HL-60/S4 treated with retinoic acid at 250 ng/mL for 4 days and 3 days (cell line): ENCODE measurements around the gene SLC49A3.

Experiments
- in situ Hi-C: fragments of 300-500 bp; cut with MboI; formaldehyde crosslinking; loops from 2 replicates; pipeline ENCODE4 v1.7.0; 2022; ENCODE audit warnings: low sequenced_read_pairs

SLC49A3 gene

GRCh38 chr4:666822-667544, 22.0 kb downstream of the SLC49A3 start:
- in situ Hi-C loops, result no loop called here

- in situ Hi-C loops, result no loop called here
These were observed 22.5 kb downstream of the SLC49A3 start for GRCh38 chr4:666436-666810.

DNA sequence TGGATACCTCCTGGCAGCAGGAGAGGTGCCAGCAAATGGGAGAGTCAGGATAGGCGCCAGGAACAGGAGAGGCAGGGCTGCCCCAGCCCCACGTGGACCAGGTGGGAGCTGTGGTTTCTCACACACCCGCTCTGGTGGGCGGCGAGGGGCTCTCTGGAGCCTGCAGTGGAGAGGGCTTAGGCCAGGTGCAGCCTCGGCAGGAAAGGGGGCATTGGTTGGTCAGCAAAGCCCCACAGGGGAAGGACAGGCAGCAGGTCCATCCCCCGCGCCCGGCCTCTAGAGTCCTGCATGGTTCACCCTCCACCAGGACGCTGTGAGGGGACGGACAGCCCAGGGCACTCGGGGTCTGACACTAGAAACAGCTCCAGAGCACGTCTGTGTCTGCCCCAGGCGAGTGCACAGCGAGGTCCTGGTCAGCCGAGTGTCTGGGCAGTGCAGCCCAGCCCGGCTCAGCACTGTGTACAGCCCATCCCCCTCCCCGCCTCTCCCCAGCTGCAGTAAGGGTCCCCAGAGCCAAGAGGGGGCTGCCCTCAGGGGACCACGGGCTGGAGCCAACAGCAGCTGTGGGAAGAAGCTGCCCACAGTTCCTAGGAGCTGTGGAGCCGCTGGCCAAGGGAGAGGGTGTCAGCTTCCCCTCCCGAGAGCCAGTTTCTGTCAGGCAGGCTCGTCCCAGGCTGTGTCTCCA, 23.1 kb downstream of the SLC49A3 start:
- in situ Hi-C loops, result no loop called here

GRCh38 chr4:665381-665750, 23.6 kb downstream of the SLC49A3 start:
- in situ Hi-C loops, result no loop called here

GRCh38 chr4:664713-665231, 24.2 kb downstream of the SLC49A3 start:
- in situ Hi-C loops, result no loop called here

DNA sequence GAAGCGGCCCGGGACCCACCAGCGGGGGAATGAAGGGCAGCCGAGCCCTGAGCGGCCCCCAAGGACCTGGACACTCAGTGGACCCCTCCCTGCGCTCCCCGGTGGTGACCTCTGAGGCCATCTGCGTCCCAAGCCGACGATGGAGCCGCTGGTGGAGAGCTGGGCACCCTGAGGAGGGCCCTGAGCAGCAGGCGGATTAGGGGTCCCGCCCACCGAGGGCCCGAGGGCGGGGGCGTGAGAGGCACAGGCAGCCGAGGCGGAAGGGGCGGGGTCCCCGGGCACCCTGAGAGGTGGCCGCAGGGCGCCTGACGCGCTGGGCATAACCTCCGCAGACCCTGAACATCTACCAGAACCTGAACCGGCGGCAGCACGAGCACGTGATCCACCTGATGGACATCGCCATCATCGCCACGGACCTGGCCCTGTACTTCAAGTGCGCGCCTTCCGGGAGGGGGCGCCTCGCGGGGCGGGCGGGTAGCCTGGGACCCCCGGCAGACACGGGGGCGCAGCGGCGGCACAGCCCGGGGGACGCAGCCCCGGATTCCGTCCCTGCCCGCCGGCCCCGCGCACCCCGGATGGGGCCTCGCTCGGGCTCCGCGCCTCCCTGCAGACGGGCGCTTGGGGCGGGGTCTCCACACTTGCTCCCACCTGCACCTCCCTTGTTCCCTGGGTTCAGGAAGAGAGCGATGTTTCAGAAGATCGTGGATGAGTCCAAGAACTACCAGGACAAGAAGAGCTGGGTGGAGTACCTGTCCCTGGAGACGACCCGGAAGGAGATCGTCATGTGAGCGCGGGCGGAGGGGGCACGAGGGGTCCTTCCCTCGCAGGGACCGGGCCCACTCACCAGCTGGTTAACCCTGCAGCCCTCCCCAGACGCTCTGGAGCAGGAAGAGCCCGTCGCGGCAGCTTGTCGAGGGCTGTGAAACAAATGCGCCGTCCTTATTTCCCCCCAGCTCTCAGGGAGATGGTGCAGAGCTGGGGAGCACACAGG, 25.2 kb downstream of the SLC49A3 start:
- in situ Hi-C loops, result no loop called here

DNA sequence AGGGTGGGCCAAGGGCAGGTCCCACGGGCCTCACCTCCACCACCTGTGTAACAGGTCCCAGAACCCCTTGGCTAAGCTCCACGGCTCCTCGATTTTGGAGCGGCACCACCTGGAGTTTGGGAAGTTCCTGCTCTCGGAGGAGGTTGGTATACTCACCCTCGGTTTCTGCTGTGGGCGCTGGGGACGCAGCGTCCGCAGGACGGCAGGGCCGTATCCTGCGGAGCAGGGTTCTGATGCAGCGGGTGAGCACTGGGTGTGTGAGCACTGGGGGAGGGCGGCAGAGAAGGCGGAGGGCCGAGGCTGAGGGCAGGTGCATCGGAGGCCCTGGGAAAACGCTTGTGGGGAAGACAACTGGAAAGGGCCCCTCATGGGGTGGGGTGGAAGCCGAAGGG, 25.9 kb downstream of the SLC49A3 start:
- in situ Hi-C loops, result no loop called here

GRCh38 chr4:661881-662761, 26.8 kb downstream of the SLC49A3 start:
- in situ Hi-C loops, result no loop called here

- in situ Hi-C loops, result no loop called here
These were observed 27.7 kb downstream of the SLC49A3 start for GRCh38 chr4:661231-661630.

DNA sequence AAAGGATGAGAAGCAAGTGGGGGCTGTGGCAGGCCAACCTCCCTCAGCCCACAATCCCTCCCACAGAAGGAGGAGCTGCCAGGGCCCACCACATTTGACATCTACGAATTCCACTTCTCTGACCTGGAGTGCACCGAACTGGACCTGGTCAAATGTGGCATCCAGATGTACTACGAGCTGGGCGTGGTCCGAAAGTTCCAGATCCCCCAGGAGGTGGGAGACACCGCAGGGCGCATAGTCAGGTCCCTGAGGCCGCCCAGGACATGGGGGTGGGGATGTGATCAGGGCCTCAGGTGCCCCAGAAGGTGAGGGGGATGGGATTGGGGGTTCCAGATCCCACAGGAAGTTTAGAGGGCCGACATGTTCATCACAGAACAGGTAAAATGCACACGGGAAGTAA, 28.6 kb downstream of the SLC49A3 start:
- in situ Hi-C loops, result no loop called here

GRCh38 chr4:659851-660250, 29.1 kb downstream of the SLC49A3 start:
- in situ Hi-C loops, result no loop called here

DNA sequence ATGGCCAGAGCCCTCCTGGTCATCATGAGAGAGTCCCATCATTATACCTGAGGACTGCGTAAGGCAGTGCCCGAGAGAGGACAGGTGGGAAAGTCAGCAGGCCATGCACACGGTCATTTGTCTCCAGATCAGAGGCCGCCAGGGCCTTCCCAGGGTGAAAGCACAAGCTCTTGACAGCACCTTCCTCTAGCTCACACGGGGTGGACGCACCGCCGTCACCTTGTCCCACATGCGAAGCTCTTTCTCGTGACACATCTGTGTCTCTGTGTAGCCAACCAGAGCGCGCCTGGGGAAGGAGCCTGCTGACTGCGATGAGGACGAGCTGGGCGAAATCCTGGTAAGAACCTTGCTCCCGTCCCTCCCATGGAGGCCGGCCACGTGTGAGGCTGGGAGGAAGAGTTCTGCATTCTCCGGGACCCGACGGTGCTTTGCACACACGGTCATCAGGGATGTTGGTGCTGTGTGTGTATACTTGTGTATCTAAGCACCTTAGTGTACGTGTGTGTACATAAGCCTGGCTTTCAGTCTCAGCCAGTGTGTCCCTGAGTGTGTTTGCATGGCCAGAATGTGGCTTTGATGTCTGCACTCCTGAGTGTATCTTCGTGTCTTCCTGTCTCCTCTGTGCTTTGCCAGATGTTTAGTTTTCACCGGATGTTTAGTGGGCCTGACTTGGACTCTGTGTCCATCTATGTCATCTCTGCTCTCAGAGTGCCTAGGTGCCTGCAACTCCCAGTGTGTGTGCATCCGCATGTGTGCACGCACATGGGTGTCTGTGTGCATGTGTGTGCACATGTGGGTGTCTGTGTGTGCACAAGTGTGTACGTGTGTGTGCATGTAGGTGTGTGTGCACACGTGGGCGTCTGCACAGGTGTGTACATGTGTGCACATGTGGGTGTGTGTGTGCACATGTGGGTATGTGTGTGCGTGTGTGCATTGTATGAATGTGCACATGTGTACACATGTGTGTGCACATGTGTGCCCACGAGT, 30.0 kb downstream of the SLC49A3 start:
- in situ Hi-C loops, result no loop called here

GRCh38 chr4:657834-658667, 30.9 kb downstream of the SLC49A3 start:
- in situ Hi-C loops, result no loop called here

DNA sequence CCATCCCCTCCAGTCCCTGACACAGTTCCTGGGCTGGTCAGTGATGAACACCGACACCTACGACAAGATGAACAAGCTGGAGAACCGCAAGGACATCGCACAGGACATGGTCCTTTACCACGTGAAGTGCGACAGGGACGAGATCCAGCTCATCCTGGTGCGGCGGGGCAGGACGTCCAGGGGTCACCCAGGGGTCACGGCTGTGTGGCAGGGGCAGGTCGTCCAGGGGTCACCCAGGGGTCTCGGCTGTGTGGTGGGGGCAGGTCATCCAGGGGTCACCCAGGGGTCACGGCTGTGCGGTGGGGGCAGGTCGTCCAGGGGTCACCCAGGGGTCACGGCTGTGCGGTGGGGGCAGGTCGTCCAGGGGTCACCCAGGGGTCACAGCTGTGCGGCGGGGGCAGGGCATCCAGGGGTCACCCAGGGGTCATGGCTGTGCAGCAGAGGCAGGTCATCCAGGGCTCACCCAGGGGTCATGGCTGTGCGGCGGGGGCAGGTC, 31.6 kb downstream of the SLC49A3 start:
- in situ Hi-C loops, result no loop called here

DNA sequence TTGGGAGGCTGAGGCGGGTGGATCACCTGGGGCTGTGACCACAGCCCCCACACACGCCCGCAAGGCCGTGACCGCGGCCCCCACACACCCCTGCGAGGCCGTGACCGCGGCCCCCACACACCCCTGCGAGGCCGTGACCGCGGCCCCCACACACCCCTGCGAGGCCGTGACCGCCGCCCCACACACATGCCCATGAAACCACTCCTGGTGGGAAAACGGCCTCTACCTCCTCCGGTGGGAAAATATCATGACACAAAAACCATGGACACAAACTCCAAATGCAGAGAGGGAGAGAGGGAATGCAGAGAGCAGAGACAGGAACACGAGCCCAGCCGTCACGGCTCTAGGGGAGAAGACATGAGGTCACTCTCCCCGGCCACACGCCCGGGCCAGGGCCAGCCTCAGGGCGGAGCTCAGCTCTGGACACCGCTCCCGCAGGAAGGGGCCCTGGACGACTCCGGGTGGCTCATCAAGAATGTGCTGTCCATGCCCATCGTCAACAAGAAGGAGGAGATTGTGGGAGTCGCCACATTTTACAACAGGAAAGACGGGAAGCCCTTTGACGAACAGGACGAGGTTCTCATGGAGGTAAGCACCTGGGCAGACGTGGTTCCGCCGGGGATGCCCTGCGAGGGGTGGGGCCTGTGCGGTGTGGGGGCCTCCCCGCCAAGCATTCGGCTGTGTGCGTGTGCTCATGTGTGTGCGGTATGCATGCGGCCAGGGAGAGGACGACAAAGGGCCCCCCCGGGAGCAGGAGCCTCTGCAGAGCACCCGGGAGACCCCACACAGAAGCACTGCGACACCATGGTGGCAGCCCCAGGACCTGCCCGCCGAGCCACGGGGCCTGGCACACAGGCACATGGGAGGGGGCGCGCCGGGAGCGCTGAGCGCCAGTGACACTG, 32.3 kb downstream of the SLC49A3 start:
- in situ Hi-C loops, result no loop called here

DNA sequence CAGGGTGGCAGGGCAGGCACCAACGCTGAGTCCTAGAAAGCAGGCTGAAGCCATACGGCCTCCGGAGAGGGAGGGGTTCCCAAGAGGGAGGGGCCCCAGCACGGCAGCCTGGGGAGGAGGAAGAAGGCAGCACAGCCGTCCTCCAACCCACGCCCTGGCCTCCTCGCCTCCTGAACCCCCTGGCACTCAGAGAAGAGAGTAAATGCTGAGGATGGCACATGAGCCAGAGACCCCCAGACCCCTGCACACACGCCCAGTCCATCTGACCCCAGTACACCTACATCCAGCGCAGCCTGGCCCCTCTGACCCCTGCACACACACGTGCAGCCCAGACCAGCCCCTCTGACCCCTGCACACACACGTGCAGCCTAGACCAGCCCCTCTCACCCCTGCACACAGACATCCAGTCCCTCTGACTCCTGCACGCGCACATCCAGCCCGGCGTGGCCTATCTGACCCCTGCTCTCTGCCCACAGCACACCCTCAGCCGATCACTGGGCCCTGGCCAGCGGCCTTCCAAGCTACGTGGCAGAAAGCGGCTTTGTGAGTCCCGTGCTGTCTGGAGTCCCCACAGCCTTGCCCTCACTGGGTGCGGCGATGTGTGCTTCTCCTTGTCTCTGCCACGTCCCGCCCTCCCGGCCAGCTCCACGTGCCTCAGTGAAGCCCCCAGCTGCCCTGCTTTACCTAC, 33.3 kb downstream of the SLC49A3 start:
- in situ Hi-C loops, result no loop called here
